ENCODE results near the gene UBA3.

GRCh38 chr3:69121513-69121912, 41.3 kb upstream of the UBA3 start:
- TF ChIP-seq CTCF (IDR thresholded peaks at IDR 0.05) (no peak), EZH2 (IDR thresholded peaks at IDR 0.05) (no peak), EZH2phosphoT487 (IDR thresholded peaks at IDR 0.05) (no peak)

Data from neural progenitor cell (in vitro differentiated cells).